ENCODE measurements around the gene G6PD. TPM values are rescaled to one million over a fixed set of nuclear protein-coding genes. Genes with fewer than 3 reads are reported as not detected.

The G6PD gene
- total RNA-seq (2022) (180 and 229 TPM in 2 replicates), Bru-seq, nascent RNA (percentile 70 among the genes with signal in this experiment), BruChase-seq, experiment 1, labeled RNA remaining after a 6-hour chase (percentile 75 among the genes with signal in this experiment), BruChase-seq, experiment 2, labeled RNA remaining after a 2-hour chase (percentile 58 among the genes with signal in this experiment)
- long read RNA-seq, partial matches to known transcripts = 0 of 10 reads
- long read RNA-seq, other reads (novel, unspliced or antisense) = 5 of 10 reads

DNA sequence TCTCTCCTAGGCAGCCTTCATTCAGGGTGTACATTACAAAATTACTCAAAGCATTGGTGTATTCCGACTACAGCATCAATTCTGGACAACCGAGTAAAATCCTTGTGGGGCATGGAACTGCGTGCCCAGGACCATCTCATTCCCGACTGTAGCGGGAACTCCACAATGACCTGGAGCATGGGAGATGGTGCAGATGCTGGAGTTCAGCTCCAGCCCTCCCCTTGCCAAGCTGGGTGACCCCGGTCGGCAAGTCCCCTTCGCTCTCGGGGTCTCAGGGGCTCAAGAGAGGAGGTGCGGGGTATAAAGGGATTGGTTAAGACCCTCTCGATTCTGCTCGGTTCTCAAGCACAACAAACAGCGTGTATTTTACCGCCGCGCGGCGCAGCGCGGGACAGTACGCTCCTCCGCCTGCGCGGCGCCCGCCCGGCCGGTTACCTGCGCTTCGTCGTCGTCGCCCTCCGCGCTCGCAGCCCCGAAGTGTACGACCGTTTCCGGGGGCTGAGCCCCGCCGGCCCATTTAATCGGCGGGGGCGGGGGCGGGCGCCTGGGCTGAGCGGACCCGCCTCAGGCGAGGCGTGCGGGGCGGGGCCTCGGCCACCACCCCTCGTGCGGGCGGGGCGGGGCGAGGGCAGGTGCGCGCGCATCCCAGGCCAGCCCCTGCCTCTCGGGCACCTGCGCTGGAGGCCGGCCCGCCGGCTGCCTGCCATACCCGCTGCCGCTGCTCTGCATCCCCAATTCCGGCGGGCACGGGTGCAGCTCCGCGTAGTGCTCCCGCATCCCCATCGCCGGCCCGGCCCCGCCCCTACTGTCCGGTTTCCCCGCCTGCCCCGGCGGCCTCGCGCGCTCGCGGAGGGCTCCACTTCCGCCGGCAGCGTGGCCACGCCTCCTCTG, at the start of gene G6PD:
Gene G6PD (minus strand): TSS at position 493 of the 891 bp plus-strand sequence. CDS start 691 bp downstream, outside the sequence.
- intact Hi-C loops (cut with micrococcal nuclease; ENCODE audit: unreplicated experiment) = no loop called here
- peaks cover 26% of the 10 kb centered on the region for H3K4me1 Mint-ChIP-seq (ENCODE audit: low read depth, unreplicated experiment)
- H3K27ac Mint-ChIP-seq (ENCODE audit: unreplicated experiment) = peak within 1 kb of the TSS; percentile 96
- CTCF ChIA-PET = interaction anchor here (0.6 kb wide), 1 partner anchor 463 kb away, joined by 8 read pairs; no protein-coding TSS in a partner anchor
- H3K36me3 Mint-ChIP-seq (ENCODE audit: insufficient read depth, unreplicated experiment) = peaks cover 68% of the 10 kb centered on the region
- no peaks in the 10 kb centered on the region for H3K27me3 Mint-ChIP-seq (ENCODE audit: unreplicated experiment)
- H3K4me3 Mint-ChIP-seq (ENCODE audit: low read depth, unreplicated experiment) = peak within 1 kb of the TSS; percentile 90
- peak; percentile 86 for DNase-seq
- TF ChIP-seq, protein P1, sequence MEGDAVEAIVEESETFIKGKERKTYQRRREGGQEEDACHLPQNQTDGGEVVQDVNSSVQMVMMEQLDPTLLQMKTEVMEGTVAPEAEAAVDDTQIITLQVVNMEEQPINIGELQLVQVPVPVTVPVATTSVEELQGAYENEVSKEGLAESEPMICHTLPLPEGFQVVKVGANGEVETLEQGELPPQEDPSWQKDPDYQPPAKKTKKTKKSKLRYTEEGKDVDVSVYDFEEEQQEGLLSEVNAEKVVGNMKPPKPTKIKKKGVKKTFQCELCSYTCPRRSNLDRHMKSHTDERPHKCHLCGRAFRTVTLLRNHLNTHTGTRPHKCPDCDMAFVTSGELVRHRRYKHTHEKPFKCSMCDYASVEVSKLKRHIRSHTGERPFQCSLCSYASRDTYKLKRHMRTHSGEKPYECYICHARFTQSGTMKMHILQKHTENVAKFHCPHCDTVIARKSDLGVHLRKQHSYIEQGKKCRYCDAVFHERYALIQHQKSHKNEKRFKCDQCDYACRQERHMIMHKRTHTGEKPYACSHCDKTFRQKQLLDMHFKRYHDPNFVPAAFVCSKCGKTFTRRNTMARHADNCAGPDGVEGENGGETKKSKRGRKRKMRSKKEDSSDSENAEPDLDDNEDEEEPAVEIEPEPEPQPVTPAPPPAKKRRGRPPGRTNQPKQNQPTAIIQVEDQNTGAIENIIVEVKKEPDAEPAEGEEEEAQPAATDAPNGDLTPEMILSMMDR (IDR thresholded peaks at IDR 0.05; ENCODE audit: unreplicated experiment) = no peak
- BruUV-seq (replicated peaks) = TSS peak; percentile 60
- no peaks in the 10 kb centered on the region for H3K9me3 Mint-ChIP-seq (ENCODE audit: low read depth, unreplicated experiment)

DNA sequence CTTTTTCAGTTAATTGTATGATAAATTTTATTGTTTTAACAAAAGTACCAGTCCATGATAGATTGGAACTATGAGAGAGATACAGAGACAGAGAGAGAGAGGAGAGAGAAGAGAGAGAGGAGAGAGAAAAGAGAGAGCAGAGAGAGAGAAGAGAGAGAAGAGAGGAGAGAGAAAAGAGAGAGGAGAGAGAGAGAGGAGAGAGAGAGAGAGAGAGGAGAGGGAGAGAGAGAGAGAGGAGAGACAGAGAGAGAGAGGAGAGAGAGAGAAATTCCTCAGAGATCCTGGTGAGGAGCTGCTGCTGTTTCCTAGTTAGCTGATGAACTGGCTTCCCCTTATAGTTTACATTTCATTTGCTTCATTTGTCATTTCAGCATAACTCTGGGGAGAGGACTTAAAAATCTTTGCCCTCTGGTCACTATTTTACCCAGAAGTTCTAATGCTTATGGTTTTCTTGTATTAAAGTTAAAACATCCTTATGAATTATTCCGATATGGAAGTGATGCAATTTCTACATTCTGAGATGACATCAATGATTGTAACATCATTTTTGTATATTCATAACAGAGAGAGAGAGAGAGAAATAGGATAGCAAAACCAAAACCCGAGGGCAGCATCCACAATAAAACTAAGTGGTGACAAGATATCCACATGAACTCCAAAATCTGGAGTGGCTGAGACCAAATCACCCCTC, 49.1 kb upstream of the G6PD start:
- H3K9me3 Mint-ChIP-seq (ENCODE audit: low read depth, unreplicated experiment) = peaks cover 2% of the 10 kb centered on the region
- no peak overlapping the region for H3K4me3 Mint-ChIP-seq (ENCODE audit: low read depth, unreplicated experiment)
- CTCF ChIA-PET = no interaction called here
- TF ChIP-seq, protein P1 (IDR thresholded peaks at IDR 0.05; ENCODE audit: unreplicated experiment) = no peak
- peaks cover 49% of the 10 kb centered on the region for H3K27me3 Mint-ChIP-seq (ENCODE audit: unreplicated experiment)
- BruUV-seq (replicated peaks) = no TSS peak
- H3K36me3 Mint-ChIP-seq (ENCODE audit: insufficient read depth, unreplicated experiment) = peaks cover 7% of the 10 kb centered on the region
- intact Hi-C loops (cut with micrococcal nuclease; ENCODE audit: unreplicated experiment) = no loop called here
- no peak overlapping the region for H3K27ac Mint-ChIP-seq (ENCODE audit: unreplicated experiment)
- H3K4me1 Mint-ChIP-seq (ENCODE audit: low read depth, unreplicated experiment) = peaks cover 9% of the 10 kb centered on the region
- no peak for DNase-seq

DNA sequence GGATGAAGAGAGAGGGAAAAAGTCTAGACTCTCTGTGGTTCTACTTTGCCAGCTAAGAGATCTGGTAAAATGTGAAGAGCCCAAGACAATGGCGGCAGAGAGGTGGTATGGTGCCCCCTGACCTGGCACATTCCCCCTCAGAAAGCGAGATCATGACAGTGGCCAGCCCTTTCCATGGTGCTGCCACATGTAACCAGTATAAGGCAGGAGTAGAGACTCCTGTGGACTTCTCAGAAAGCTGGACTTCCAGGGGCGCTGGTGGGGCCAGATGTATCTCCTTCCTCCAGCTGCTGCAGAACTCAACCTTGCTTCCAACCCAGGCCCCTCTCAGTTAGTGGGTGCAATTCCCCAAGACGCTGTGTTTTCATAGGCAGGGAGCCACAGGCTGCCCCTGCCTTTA, 47.8 kb upstream of the G6PD start:
- no TSS peak for BruUV-seq (replicated peaks)
- CTCF ChIA-PET = no interaction called here
- H3K27ac Mint-ChIP-seq (ENCODE audit: unreplicated experiment) = no peak overlapping the region
- peaks cover 49% of the 10 kb centered on the region for H3K27me3 Mint-ChIP-seq (ENCODE audit: unreplicated experiment)
- intact Hi-C loops (cut with micrococcal nuclease; ENCODE audit: unreplicated experiment) = no loop called here
- peaks cover 7% of the 10 kb centered on the region for H3K36me3 Mint-ChIP-seq (ENCODE audit: insufficient read depth, unreplicated experiment)
- DNase-seq = no peak
- TF ChIP-seq, protein P1 (IDR thresholded peaks at IDR 0.05; ENCODE audit: unreplicated experiment) = no peak
- peaks cover 9% of the 10 kb centered on the region for H3K4me1 Mint-ChIP-seq (ENCODE audit: low read depth, unreplicated experiment)
- H3K9me3 Mint-ChIP-seq (ENCODE audit: low read depth, unreplicated experiment) = peaks cover 2% of the 10 kb centered on the region
- no peak overlapping the region for H3K4me3 Mint-ChIP-seq (ENCODE audit: low read depth, unreplicated experiment)

DNA sequence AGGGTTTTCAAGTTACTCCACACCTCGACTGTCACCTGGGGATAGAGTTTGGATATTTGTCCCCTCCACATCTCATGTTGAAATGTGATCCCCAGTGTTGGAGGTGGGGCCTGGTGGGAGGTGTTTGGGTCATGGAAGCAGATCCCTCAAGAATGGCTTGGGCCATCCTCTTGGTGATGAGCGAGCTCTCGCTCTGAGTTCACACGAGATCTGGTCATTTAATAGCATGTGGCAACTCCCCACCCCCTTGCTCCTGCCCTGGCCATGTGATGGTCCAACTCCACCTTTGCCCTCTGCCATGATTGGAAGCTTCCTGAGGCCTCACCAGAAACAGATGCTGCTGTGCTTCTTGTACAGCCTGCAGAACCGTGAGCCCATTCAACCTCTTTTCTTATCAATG, 46.6 kb upstream of the G6PD start:
- Mint-ChIP-seq H3K9me3 (ENCODE audit: low read depth, unreplicated experiment) (peaks cover 2% of the 10 kb centered on the region), H3K4me3 (ENCODE audit: low read depth, unreplicated experiment) (no peak overlapping the region), H3K36me3 (ENCODE audit: insufficient read depth, unreplicated experiment) (peaks cover 7% of the 10 kb centered on the region), H3K4me1 (ENCODE audit: low read depth, unreplicated experiment) (peaks cover 9% of the 10 kb centered on the region), H3K27me3 (ENCODE audit: unreplicated experiment) (peaks cover 49% of the 10 kb centered on the region), H3K27ac (ENCODE audit: unreplicated experiment) (no peak overlapping the region)
- no TSS peak for BruUV-seq (replicated peaks)
- intact Hi-C loops (cut with micrococcal nuclease; ENCODE audit: unreplicated experiment) = no loop called here
- DNase-seq = no peak
- CTCF ChIA-PET = no interaction called here
- TF ChIP-seq, protein P1 (IDR thresholded peaks at IDR 0.05; ENCODE audit: unreplicated experiment) = no peak

Measured in Calu3 (cell line).